Calu3 (cell line): ENCODE data around the gene ATXN3. TPM values are rescaled to one million over a fixed set of nuclear protein-coding genes. Genes with fewer than 3 reads are reported as not detected.

ENCODE experiments used
- BruUV-seq: library from RNA; stranded (reverse); fragments of 400-500 nt; replicated peaks from 2 replicates; lab custom pipeline; 2021; lab: Mats Ljungman, UMichigan
- CTCF ChIA-PET: fragments of 300-600 bp; sonication (Branson Sonifier 250); formaldehyde crosslinking; loops from one replicate; lab custom pipeline; 2022; ENCODE audit warnings: antibody characterized with exemption; lab: Charles Lee
- DNase-seq: peaks from one replicate; pipeline ENCODE4 v3.0.0; 2022
- H3K27ac Mint-ChIP-seq: one replicate; pipeline ENCODE4 v1.8.0; 2022; ENCODE audit warnings: mixed read lengths; ENCODE audit not compliant: unreplicated experiment
- H3K27me3 Mint-ChIP-seq: one replicate; pipeline ENCODE4 v1.8.0; 2022; ENCODE audit warnings: mixed read lengths; ENCODE audit not compliant: unreplicated experiment
- H3K36me3 Mint-ChIP-seq: one replicate; pipeline ENCODE4 v1.8.0; 2022; ENCODE audit warnings: mild to moderate bottlenecking, moderate library complexity, mixed read lengths; ENCODE audit not compliant: insufficient read depth, unreplicated experiment
- H3K4me1 Mint-ChIP-seq: one replicate; pipeline ENCODE4 v1.8.0; 2022; ENCODE audit warnings: mild to moderate bottlenecking, low read depth, mixed read lengths; ENCODE audit not compliant: unreplicated experiment
- H3K4me3 Mint-ChIP-seq: one replicate; pipeline ENCODE4 v1.8.0; 2022; ENCODE audit warnings: mild to moderate bottlenecking, low read depth, moderate library complexity, mixed read lengths; ENCODE audit not compliant: unreplicated experiment
- H3K9me3 Mint-ChIP-seq: one replicate; pipeline ENCODE4 v1.8.0; 2022; ENCODE audit warnings: low read depth, mixed read lengths; ENCODE audit not compliant: unreplicated experiment
- CTCF ChIP-seq: fragments of 200-600 bp; IDR thresholded peaks from one replicate; pipeline ENCODE4 v1.8.0; 2022; ENCODE audit warnings: antibody characterized with exemption; ENCODE audit not compliant: unreplicated experiment
- intact Hi-C: fragments of 100-400 bp; cut with micrococcal nuclease; formaldehyde crosslinking; loops from one replicate; pipeline ENCODE4 v1.10.0; 2022; ENCODE audit not compliant: unreplicated experiment
- total RNA-seq: library from RNA; stranded (reverse); gene quantifications from 2 replicates; pipeline ENCODE4 v1.2.3, GENCODE V29; 2022

Gene ATXN3
- total RNA-seq, 1 experiment from 2014 or later = 21.8 TPM

DNA sequence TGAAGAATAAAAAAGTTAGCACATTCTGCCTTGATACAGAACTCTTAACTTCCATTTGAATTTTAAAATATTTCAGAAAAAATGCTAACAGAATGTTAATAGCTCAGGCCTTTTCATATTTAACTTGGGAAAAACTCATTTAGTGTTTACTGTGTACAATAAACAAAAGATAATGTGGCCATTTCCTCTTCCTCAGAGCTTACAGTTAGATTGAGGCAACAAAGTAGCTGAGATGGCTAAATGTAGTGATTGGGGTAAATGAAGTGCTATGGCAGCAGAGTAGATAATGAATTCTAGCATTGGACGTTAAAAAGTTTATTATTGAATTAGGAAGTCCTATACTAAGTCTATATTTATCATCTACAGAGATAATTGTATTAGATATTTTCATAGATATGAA, 28.1 kb upstream of the ATXN3 start:
- CTCF ChIA-PET = interaction anchor here (1.4 kb wide), 1 partner anchor 28 kb away, joined by 3 read pairs; the partner anchor contains the start of gene ATXN3

DNA sequence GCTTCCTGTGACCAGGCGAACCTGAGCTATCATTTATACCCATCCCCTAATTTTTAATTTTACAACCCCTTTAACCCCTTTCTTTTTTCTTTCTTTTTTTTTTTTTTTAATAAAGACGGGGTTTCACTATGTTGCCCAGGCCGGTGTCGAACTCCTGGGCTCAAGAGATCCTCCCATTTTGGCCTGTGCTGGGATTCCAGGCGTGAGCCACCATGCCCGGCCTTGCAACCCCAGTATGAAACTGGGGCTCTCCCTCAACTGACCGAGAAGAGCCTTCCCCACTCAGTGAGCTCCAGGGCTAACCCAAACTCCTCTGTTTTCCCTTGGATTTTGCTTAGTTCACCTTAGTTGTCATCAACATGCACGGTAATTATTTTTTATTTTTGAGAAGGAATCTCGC, 16.4 kb upstream of the ATXN3 start:
- CTCF ChIA-PET = interaction anchor here (0.5 to 2.5 kb wide), 3 partner anchors 11 to 17 kb away, joined by 3 to 28 read pairs (median 8); partner anchors contain the start of gene ATXN3
- intact Hi-C loops = no loop called here
- Mint-ChIP-seq H3K27me3 (no peaks in the 10 kb centered on the region), H3K4me3 (peak overlapping the region; percentile 83), H3K4me1 (peaks cover 32% of the 10 kb centered on the region), H3K36me3 (peaks cover 43% of the 10 kb centered on the region), H3K9me3 (no peaks in the 10 kb centered on the region), H3K27ac (peak overlapping the region; percentile 98)
- no peak for TF ChIP-seq CTCF
- no peak for DNase-seq
- TSS peak; percentile 48 for BruUV-seq

More for the DNA sequence above, 28.1 kb upstream of the ATXN3 start:
- intact Hi-C loops = loop anchor here (1.0 kb wide), 1 partner anchor 322 kb away; no protein-coding TSS in a partner anchor
- Mint-ChIP-seq H3K4me3 (no peak overlapping the region), H3K4me1 (no peaks in the 10 kb centered on the region), H3K27ac (no peak overlapping the region), H3K9me3 (no peaks in the 10 kb centered on the region), H3K27me3 (no peaks in the 10 kb centered on the region), H3K36me3 (peaks cover 41% of the 10 kb centered on the region)
- DNase-seq = no peak
- BruUV-seq = no TSS peak
- TF ChIP-seq CTCF = no peak

DNA sequence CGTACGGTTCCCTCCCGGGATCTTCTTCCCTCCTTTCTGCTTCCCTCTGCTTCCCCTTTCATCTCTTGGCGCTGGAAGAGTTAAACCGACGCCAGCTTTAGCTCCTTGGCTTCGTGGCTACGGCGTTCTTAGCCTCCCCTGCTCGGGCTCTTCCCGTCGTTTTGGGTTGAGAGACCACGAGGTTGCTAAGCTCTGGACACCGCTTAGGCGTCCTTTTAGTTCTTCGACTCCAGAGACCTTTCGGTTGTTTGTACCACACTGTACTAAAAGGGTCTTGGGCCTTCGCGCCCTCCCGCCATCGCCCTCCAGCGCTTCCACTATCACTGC, 15.9 kb upstream of the ATXN3 start:
- no peak for DNase-seq
- BruUV-seq = no TSS peak
- no peak for TF ChIP-seq CTCF
- CTCF ChIA-PET = interaction anchor here (0.6 to 2.5 kb wide), 3 partner anchors 16 to 125 kb away, joined by 3 to 28 read pairs (median 3); partner anchors contain the start of gene ATXN3
- Mint-ChIP-seq H3K4me1 (peaks cover 28% of the 10 kb centered on the region), H3K27ac (peak overlapping the region; percentile 98), H3K9me3 (no peaks in the 10 kb centered on the region), H3K36me3 (peaks cover 43% of the 10 kb centered on the region), H3K27me3 (no peaks in the 10 kb centered on the region), H3K4me3 (peak overlapping the region; percentile 83)
- intact Hi-C loops = no loop called here

DNA sequence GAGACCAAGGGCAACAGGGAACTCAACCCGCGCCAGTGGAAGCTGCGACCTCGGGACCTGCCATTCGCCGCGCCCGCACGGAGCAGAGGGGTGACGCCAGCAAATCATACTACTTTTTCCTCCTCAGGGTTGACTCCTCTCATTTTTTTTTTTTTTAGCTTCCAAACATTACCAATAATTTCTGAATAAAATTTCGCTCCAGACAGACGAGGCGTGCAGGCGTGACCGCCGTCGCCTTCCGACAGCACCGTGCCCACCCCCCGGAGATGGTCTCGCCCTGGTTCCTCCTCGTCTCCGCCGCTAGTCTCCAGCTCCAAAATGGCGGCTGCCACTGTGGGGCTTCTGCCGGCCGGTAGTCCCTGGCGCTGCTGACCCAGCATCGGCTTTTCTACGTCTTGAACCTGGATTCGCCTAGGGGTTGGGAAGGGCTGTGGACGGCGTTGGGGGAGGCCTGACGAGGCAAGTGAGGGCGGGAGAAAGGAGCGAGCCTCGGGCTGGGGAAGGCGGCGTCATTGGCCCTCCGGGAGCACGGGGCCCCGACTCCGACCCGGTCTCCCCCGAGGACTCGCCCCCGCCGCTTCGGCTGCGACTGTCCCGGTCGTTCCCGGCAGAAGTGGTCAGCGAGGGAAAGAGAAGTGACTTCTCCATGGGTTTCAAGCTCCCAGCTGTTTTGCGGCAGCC, 15.4 kb upstream of the ATXN3 start, which contains the start of the genes CPSF2 and NDUFB1:
Gene CPSF2, plus strand, starts transcription at position 300 of the 681 bp plus-strand sequence. CDS start 9,016 bp downstream, outside the sequence.
Gene NDUFB1, minus strand, starts transcription at position 37 of the 681 bp plus-strand sequence. CDS start 4,069 bp downstream, outside the sequence.
- CTCF ChIA-PET = interaction anchor here (0.5 to 2.5 kb wide), 6 partner anchors 9 to 561 kb away, joined by 3 to 28 read pairs (median 4); partner anchors contain the start of genes ATXN3 and TRIP11
- Mint-ChIP-seq H3K36me3 (peaks cover 45% of the 10 kb centered on the region), H3K9me3 (no peaks in the 10 kb centered on the region), H3K4me3 (peak within 1 kb of the TSS; percentile 83), H3K27ac (peak within 1 kb of the TSS; percentile 98), H3K27me3 (no peaks in the 10 kb centered on the region), H3K4me1 (peaks cover 23% of the 10 kb centered on the region)
- no TSS peak for BruUV-seq
- intact Hi-C loops = no loop called here
- TF ChIP-seq CTCF = no peak
- DNase-seq = peak; percentile 87
